ENCODE results near the gene CD274.

GRCh38 chr9:5480919-5481318 is 30.6 kb downstream of the CD274 start:
- TF ChIP-seq EZH2 (IDR thresholded peaks at IDR 0.05; ENCODE audit: borderline replicate concordance), result no peak
- no peak for TF ChIP-seq CTCF (IDR thresholded peaks at IDR 0.05; ENCODE audit: poor library complexity)
- no peak for TF ChIP-seq EZH2phosphoT487 (IDR thresholded peaks at IDR 0.05; ENCODE audit: low read depth, severe bottlenecking, unreplicated experiment)
